IMR-90 (cell line): Measurements from ENCODE around the gene CNP. TPM values are rescaled to one million over a fixed set of nuclear protein-coding genes. Genes with fewer than 3 reads are reported as not detected.

Experiments
- ATAC-seq: fragments of 200-7000 bp; cut with Tn5 transposase; 2 replicates; pipeline ENCODE4 v1.9.1; 2020; ENCODE audit warnings: low read depth, mild to moderate bottlenecking, moderate library complexity
- BruUV-seq: library from RNA; stranded (reverse); fragments of 400-500 nt; replicated peaks from 2 replicates; lab custom pipeline; 2021; lab: Mats Ljungman, UMichigan
- CTCF ChIA-PET: fragments of 300-600 bp; formaldehyde crosslinking; extraction: SDS; loops from one replicate; lab custom pipeline; 2021; ENCODE audit warnings: antibody characterized with exemption; lab: Yijun Ruan, JAX
- POLR2A ChIA-PET: fragments of 300-600 bp; sonication (Branson Sonifier 250); formaldehyde crosslinking; loops from one replicate; lab custom pipeline; 2022; ENCODE audit warnings: antibody characterized with exemption; ENCODE audit not compliant: unreplicated experiment; lab: Charles Lee
- DNase-seq: peaks from one replicate; pipeline ENCODE4 v3.0.0; 2013
- H2AFZ ChIP-seq: replicated peaks from 2 replicates; pipeline ENCODE3; 2013; ENCODE audit warnings: low read length, mild to moderate bottlenecking; ENCODE audit not compliant: poor library complexity
- H2AK5ac ChIP-seq: 2 replicates; pipeline ENCODE4 v1.6.1; 2013; ENCODE audit warnings: low read depth, low read length, inconsistent platforms
- H2AK9ac ChIP-seq: replicated peaks from 2 replicates; pipeline ENCODE3; 2013; ENCODE audit warnings: mild to moderate bottlenecking, low read depth, low read length, moderate library complexity; ENCODE audit not compliant: poor library complexity
- H2BK120ac ChIP-seq: 2 replicates; pipeline ENCODE4 v1.6.1; 2013; ENCODE audit warnings: low read depth, low read length, inconsistent platforms
- H2BK15ac ChIP-seq: 3 replicates; pipeline ENCODE4 v1.6.1; 2013; ENCODE audit warnings: low read depth, low read length, inconsistent platforms
- H2BK20ac ChIP-seq: 2 replicates; pipeline ENCODE4 v1.6.1; 2013; ENCODE audit warnings: low read depth, mild to moderate bottlenecking, inconsistent platforms, low read length, moderate library complexity
- H2BK5ac ChIP-seq: 2 replicates; pipeline ENCODE4 v1.6.1; 2013; ENCODE audit warnings: mild to moderate bottlenecking, low read depth, low read length, inconsistent platforms; ENCODE audit not compliant: poor library complexity, severe bottlenecking
- H3K14ac ChIP-seq: replicated peaks from 2 replicates; pipeline ENCODE4 v1.6.1; 2013; ENCODE audit warnings: low read depth, low read length, inconsistent platforms
- H3K18ac ChIP-seq: 2 replicates; pipeline ENCODE4 v1.6.1; 2013; ENCODE audit warnings: low read depth, low read length, control low read depth
- H3K23ac ChIP-seq: 2 replicates; pipeline ENCODE4 v1.6.1; 2013; ENCODE audit warnings: low read depth, low read length, inconsistent platforms
- H3K27ac ChIP-seq: 2 replicates; pipeline ENCODE4 v1.5.1; 2013; ENCODE audit warnings: mild to moderate bottlenecking, control low read depth, low read length; ENCODE audit not compliant: insufficient read depth
- H3K27me3 ChIP-seq: 2 replicates; pipeline ENCODE4 v1.6.1; 2013; ENCODE audit warnings: low read length; ENCODE audit not compliant: control insufficient read depth, insufficient read depth
- H3K36me3 ChIP-seq: 2 replicates; pipeline ENCODE4 v1.6.1; 2013; ENCODE audit warnings: low read length, mixed read lengths; ENCODE audit not compliant: control insufficient read depth, insufficient read depth
- H3K4ac ChIP-seq: 2 replicates; pipeline ENCODE4 v1.6.1; 2013; ENCODE audit warnings: low read depth, low read length, inconsistent platforms
- H3K4me1 ChIP-seq: 2 replicates; pipeline ENCODE4 v1.6.1; 2013; ENCODE audit warnings: low read length, mixed read lengths; ENCODE audit not compliant: control insufficient read depth, insufficient read depth
- H3K4me2 ChIP-seq: 2 replicates; pipeline ENCODE4 v1.6.1; 2013; ENCODE audit warnings: low read depth, mild to moderate bottlenecking, control low read depth, low read length, moderate library complexity
- H3K4me3 ChIP-seq: 2 replicates; pipeline ENCODE4 v1.5.1; 2013; ENCODE audit warnings: low read depth, mild to moderate bottlenecking, control low read depth, low read length, moderate library complexity; ENCODE audit not compliant: insufficient read depth
- H3K56ac ChIP-seq: 2 replicates; pipeline ENCODE4 v1.6.1; 2013; ENCODE audit warnings: low read length, inconsistent platforms; ENCODE audit not compliant: insufficient read depth; ENCODE audit errors: extremely low read depth
- H3K79me1 ChIP-seq, 2 experiments: 2 replicates each; pipeline ENCODE4 v1.6.1; 2013; ENCODE audit warnings: low read length in 2 of 2, inconsistent platforms in 1 of 2, low read depth in 1 of 2
- H3K9ac ChIP-seq: 2 replicates; pipeline ENCODE4 v1.6.1; 2013; ENCODE audit warnings: low read depth, low read length, control low read depth
- H3K9me1 ChIP-seq: 2 replicates; pipeline ENCODE4 v1.6.1; 2013; ENCODE audit warnings: low read length, inconsistent platforms; ENCODE audit not compliant: insufficient read depth
- H3K9me3 ChIP-seq: 2 replicates; pipeline ENCODE4 v1.6.1; 2013; ENCODE audit warnings: low read length; ENCODE audit not compliant: control insufficient read depth, insufficient read depth
- H4K20me1 ChIP-seq: 2 replicates; pipeline ENCODE4 v1.6.1; 2013; ENCODE audit warnings: low read length, inconsistent platforms; ENCODE audit not compliant: insufficient read depth
- H4K5ac ChIP-seq: 2 replicates; pipeline ENCODE4 v1.6.1; 2013; ENCODE audit warnings: mild to moderate bottlenecking, low read depth, low read length, control low read depth
- H4K8ac ChIP-seq, 2 experiments: 2 replicates each; pipeline ENCODE4 v1.6.1; 2013; ENCODE audit warnings: low read depth in 2 of 2, low read length in 2 of 2, control low read depth in 1 of 2, inconsistent platforms in 1 of 2
- H4K91ac ChIP-seq: 2 replicates; pipeline ENCODE4 v1.6.1; 2013; ENCODE audit warnings: low read depth, low read length, inconsistent platforms; ENCODE audit not compliant: insufficient read depth
- MAFK ChIP-seq: IDR thresholded peaks from 2 replicates; pipeline ENCODE4 v1.6.1; 2012; ENCODE audit warnings: low read depth, low read length, improper control_type of control experiment
- POLR2A ChIP-seq: IDR thresholded peaks from 2 replicates; pipeline ENCODE4 v1.6.1; 2012; ENCODE audit warnings: mild to moderate bottlenecking, low read depth, low read length
- WGBS, 2 experiments: methylation state at CpG; one replicate each; pipeline versions ENCODE4 v1.1.5 to v1.1.7; 2013; ENCODE audit warnings: missing lambda C conversion rate in 2 of 2; ENCODE audit not compliant: insufficient read length in 1 of 2; ENCODE audit errors: extremely low coverage in 2 of 2; 5-methylcytosine and 5-hydroxymethylcytosine counted together
- dilution Hi-C: fragments of 300-500 bp; cut with HindIII; formaldehyde crosslinking; loops from one replicate; pipeline ENCODE4 v1.14.3; 2018; ENCODE audit warnings: low sequenced_read_pairs; ENCODE audit not compliant: unreplicated experiment
- in situ Hi-C: fragments of 300-500 bp; cut with MboI; formaldehyde crosslinking; loops from 3 replicates; pipeline ENCODE4 v1.14.3; 2019; ENCODE audit warnings: low sequenced_read_pairs, inconsistent platforms, mixed read lengths
- intact Hi-C: fragments of 100-400 bp; cut with micrococcal nuclease; formaldehyde crosslinking; loops from 2 replicates; pipeline ENCODE4 v1.10.0; 2022
- polyA plus RNA-seq, 3 experiments: library from polyadenylated mRNA; depleted of rRNA; stranded (reverse); fragments of >200 nt; gene quantifications; 2 replicates each; pipeline ENCODE4 v1.2.3, GENCODE V29; 2012; ENCODE audit warnings: low replicate concordance in 1 of 3
- total RNA-seq: library from RNA; depleted of rRNA; stranded (reverse); fragments of >200 nt; gene quantifications from 2 replicates; pipeline ENCODE4 v1.2.3, GENCODE V29; 2012

The CNP gene
- total and polyA plus RNA-seq, 2 of the 4 experiments (the other 2 are of a cell fraction), result 45.5 to 46.4 TPM

DNA sequence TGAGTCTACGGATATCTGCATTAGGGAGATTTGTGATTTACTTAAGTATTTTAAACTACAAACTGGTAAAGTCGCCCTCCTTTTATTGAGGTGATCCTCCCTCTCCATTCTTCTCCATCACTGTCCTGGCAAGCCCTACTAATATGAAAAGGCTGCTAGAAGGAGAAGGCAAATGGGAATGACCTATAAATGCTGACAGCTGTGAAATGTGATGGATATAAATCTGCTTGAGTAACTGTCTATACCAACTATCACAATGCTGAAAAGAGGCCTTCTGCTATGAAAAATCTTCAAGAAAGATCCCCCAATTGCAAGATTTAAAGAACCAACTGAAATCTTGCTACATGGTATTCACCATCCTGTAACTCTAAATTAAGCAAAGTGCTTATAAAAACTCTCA lies 35.1 kb downstream of the CNP start:
- H3K27me3 ChIP-seq, result no peaks in the 10 kb centered on the region
- CTCF ChIA-PET, result no interaction called here
- peaks cover 57% of the 10 kb centered on the region for H4K20me1 ChIP-seq
- BruUV-seq, result no TSS peak
- no peak overlapping the region for H4K5ac ChIP-seq
- H3K4ac ChIP-seq, result no peak overlapping the region
- no peak overlapping the region for H3K18ac ChIP-seq
- no peak overlapping the region for H3K4me2 ChIP-seq
- no peak overlapping the region for H3K56ac ChIP-seq
- no peak overlapping the region for H2AK5ac ChIP-seq
- DNase-seq, result no peak
- no peak overlapping the region for H3K14ac ChIP-seq
- no peak overlapping the region for H2BK120ac ChIP-seq
- H2BK5ac ChIP-seq, result no peak overlapping the region
- no peak overlapping the region for H2BK20ac ChIP-seq
- no peak overlapping the region for H2BK15ac ChIP-seq
- in situ Hi-C loops, result no loop called here
- H3K27ac ChIP-seq, result no peak overlapping the region
- TF ChIP-seq MAFK (peak; percentile 76), POLR2A (no peak)
- no peak for ATAC-seq
- no peaks in the 10 kb centered on the region for H3K9me3 ChIP-seq
- POLR2A ChIA-PET, result no interaction called here
- no peak overlapping the region for H2AK9ac ChIP-seq
- H3K4me1 ChIP-seq, result peaks cover 15% of the 10 kb centered on the region
- WGBS, 2 experiments, result no CpG with 5 or more reads among the region's 2 CpGs
- peaks cover 45 to 81% of the 10 kb centered on the region in 2 experiments for H3K79me1 ChIP-seq
- H2AFZ ChIP-seq, result no peak overlapping the region
- H3K9ac ChIP-seq, result no peak overlapping the region
- intact Hi-C loops, result loop anchor here (2.0 kb wide), 1 partner anchor 15 kb away; the partner anchor contains the start of gene DNAJC7
- peaks cover 17% of the 10 kb centered on the region for H3K9me1 ChIP-seq
- peaks cover 29% of the 10 kb centered on the region for H3K36me3 ChIP-seq
- H4K91ac ChIP-seq, result no peak overlapping the region
- dilution Hi-C loops, result no loop called here
- no peak overlapping the region for H4K8ac ChIP-seq
- no peak overlapping the region for H3K23ac ChIP-seq
- no peak overlapping the region for H3K4me3 ChIP-seq
